GM12878 (cell line): ENCODE data around the gene SLC38A1. TPM values are rescaled to one million over a fixed set of nuclear protein-coding genes. Genes with fewer than 3 reads are reported as not detected.

ENCODE experiments used
- CEBPB ChIP-seq, 2 experiments: fragments of 150-350 bp in 1 of 2; IDR thresholded peaks; 2 replicates each; pipeline ENCODE4 v1.6.1; 2012 to 2014; ENCODE audit warnings: low read depth in 2 of 2, low read length in 2 of 2, borderline replicate concordance in 1 of 2, inconsistent platforms in 1 of 2
- CHD4 ChIP-seq: fragments of 200-600 bp; sonication (generic); IDR thresholded peaks from 2 replicates; pipeline ENCODE4 v1.6.1; 2016; ENCODE audit warnings: mild to moderate bottlenecking
- IKZF1 ChIP-seq: fragments of 450-650 bp; conservative IDR thresholded peaks from 2 replicates; pipeline ENCODE4 v1.6.1; 2017; ENCODE audit warnings: antibody characterized with exemption, mild to moderate bottlenecking
- IRF5 ChIP-seq: fragments of 450-650 bp; IDR thresholded peaks from 2 replicates; pipeline ENCODE4 v1.6.1; 2017; ENCODE audit warnings: borderline replicate concordance
- KAT2A ChIP-seq: conservative IDR thresholded peaks from 2 replicates; pipeline ENCODE4 v1.6.1; 2011; ENCODE audit warnings: low read depth, low read length; ENCODE audit not compliant: control insufficient read depth
- MEF2A ChIP-seq: IDR thresholded peaks from 2 replicates; pipeline ENCODE4 v1.6.1; 2011; ENCODE audit warnings: low read depth, mild to moderate bottlenecking, low read length, moderate library complexity; ENCODE audit not compliant: insufficient read depth
- NBN ChIP-seq: fragments of 450-650 bp; IDR thresholded peaks from 2 replicates; pipeline ENCODE4 v1.6.1; 2016
- NR2C2 ChIP-seq: IDR thresholded peaks from 2 replicates; pipeline ENCODE4 v1.6.1; 2011; ENCODE audit warnings: borderline replicate concordance, low read depth; ENCODE audit not compliant: control insufficient read depth, insufficient read length
- PAX8 ChIP-seq: fragments of 450-650 bp; IDR thresholded peaks from 2 replicates; pipeline ENCODE4 v1.6.1; 2017; ENCODE audit warnings: mild to moderate bottlenecking, moderate library complexity
- RB1 ChIP-seq: fragments of 450-650 bp; formaldehyde crosslinking; IDR thresholded peaks from 2 replicates; pipeline ENCODE4 v1.6.1; 2017; ENCODE audit warnings: mild to moderate bottlenecking, borderline replicate concordance
- SKIL ChIP-seq: fragments of 450-650 bp; IDR thresholded peaks from 2 replicates; pipeline ENCODE4 v1.6.1; 2017; ENCODE audit warnings: mild to moderate bottlenecking, low read depth, inconsistent platforms; ENCODE audit not compliant: poor library complexity, severe bottlenecking
- TARDBP ChIP-seq: IDR thresholded peaks from 2 replicates; pipeline ENCODE4 v1.6.1; 2016; ENCODE audit warnings: borderline replicate concordance
- WRNIP1 ChIP-seq: IDR thresholded peaks from 2 replicates; pipeline ENCODE4 v1.6.1; 2011; ENCODE audit warnings: low read depth, low read length, improper control_type of control experiment, borderline replicate concordance
- polyA plus RNA-seq, 11 experiments: library from polyadenylated mRNA; depleted of rRNA in 4 of 11; unstranded in 6 of 11; stranded (reverse) in 5 of 11; fragments of >200 nt; fragmentation: Nextera tagmentation in 4 of 11; fragmentation: Illumina TruSeq in 1 of 11; extraction: Ambion mirVana in 4 of 11; extraction: Trizol in 1 of 11; gene quantifications; 1 replicate in 1 of 11; 2 replicates in 10 of 11; pipeline versions ENCODE4 v1.2.1 to v1.2.3, GENCODE V29; 2011 to 2016; ENCODE audit warnings: inconsistent platforms in 2 of 11, missing spikeins in 2 of 11, low read depth in 1 of 11
- total RNA-seq, 4 experiments: library from RNA; depleted of rRNA in 3 of 4; stranded (reverse); fragments of >200 nt in 3 of 4; fragmentation: Illumina TruSeq in 1 of 4; extraction: Trizol in 1 of 4; gene quantifications; 2 replicates each; pipeline versions ENCODE4 v1.2.1 to v1.2.3, GENCODE V29; 2013 to 2021
- TF ChIP-seq, protein P1 (sequence below): IDR thresholded peaks from 2 replicates; pipeline ENCODE4 v1.6.1; 2012; ENCODE audit warnings: low read depth, low read length, improper control_type of control experiment
- TF ChIP-seq, protein P2 (sequence below): fragments of 450-650 bp; IDR thresholded peaks from 2 replicates; pipeline ENCODE4 v1.6.1; 2018; ENCODE audit warnings: mild to moderate bottlenecking, low read depth, moderate library complexity; ENCODE audit not compliant: partially characterized antibody
- TF ChIP-seq, protein P3 (sequence below): fragments of 150-350 bp; IDR thresholded peaks from 2 replicates; pipeline ENCODE4 v1.6.1; 2014; ENCODE audit warnings: mild to moderate bottlenecking, low read depth, low read length
- TF ChIP-seq, protein P4 (sequence below): IDR thresholded peaks from 2 replicates; pipeline ENCODE4 v1.6.1; 2011; ENCODE audit warnings: low read depth, low read length, improper control_type of control experiment, borderline replicate concordance

Gene SLC38A1
- total and polyA plus RNA-seq, 10 of the 15 experiments (the other 5 are each of a cell fraction or from before 2014, with no cell fraction given) = 38.1 to 191 (median 144) TPM

DNA sequence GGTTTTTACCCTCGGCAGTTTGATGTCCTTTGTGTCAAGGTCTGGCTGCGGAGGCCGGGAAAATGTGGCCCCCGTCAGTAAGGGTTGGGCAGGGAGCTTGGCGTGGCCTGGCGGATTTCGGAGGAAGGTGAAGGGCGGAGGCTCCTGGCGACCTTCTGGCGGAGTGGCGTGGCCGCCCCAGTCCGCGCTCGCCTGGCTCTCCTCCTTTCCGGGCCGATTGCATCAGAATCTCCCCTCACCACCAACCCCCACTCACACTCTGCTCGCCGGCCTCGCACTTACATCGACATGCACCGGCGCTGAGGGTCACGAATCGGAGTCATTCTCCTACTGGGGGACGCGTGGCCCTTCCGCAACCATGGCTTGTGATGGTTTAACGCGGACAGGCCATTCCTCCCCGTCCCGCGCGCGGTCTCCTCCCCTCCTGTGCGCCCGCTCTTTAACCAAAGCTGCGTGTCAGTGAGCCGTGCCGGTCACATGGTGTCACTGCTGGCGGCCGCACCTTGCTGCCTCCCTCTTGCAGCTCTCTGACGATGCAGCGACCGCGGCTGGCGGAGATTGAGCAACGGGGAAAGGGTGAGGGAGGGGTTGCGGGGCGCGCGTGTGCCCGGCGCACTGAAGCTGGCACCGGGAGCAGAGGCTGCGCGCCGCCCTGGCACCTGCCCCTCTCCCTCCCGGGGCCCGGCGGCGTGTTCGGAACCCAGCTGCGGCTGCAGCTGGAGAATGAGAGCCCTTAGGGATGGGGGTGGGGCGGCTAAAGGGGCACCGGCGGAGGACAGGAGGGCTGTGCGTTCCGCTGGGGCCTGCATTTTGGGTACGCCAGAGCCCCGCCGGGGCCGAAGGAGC is at the start of gene SLC38A1 (continued):
- TF ChIP-seq, protein P1, sequence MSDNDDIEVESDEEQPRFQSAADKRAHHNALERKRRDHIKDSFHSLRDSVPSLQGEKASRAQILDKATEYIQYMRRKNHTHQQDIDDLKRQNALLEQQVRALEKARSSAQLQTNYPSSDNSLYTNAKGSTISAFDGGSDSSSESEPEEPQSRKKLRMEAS = peak; percentile 75
- TF ChIP-seq RB1 (peak; percentile 75; the same call in 1 of the 2 replicates), CHD4 (no peak), SKIL (no peak), IKZF1 (peak; percentile 58; the same call in 1 of the 2 replicates), IRF5 (peak; percentile 66), KAT2A (no peak), PAX8 (no peak), MEF2A (no peak), NBN (peak; percentile 91; the same call in 1 of the 2 replicates), CEBPB (IDR thresholded peaks at IDR 0.05; ENCODE audit: borderline replicate concordance in 1 of 2, low read depth in 2 of 2, low read length in 2 of 2) (peak in 1 of 2 experiments; percentile 82; a peak in 2 of 4 replicates), TARDBP (peak; percentile 51), NR2C2 (no peak), WRNIP1 (no peak)
- TF ChIP-seq, protein P2, sequence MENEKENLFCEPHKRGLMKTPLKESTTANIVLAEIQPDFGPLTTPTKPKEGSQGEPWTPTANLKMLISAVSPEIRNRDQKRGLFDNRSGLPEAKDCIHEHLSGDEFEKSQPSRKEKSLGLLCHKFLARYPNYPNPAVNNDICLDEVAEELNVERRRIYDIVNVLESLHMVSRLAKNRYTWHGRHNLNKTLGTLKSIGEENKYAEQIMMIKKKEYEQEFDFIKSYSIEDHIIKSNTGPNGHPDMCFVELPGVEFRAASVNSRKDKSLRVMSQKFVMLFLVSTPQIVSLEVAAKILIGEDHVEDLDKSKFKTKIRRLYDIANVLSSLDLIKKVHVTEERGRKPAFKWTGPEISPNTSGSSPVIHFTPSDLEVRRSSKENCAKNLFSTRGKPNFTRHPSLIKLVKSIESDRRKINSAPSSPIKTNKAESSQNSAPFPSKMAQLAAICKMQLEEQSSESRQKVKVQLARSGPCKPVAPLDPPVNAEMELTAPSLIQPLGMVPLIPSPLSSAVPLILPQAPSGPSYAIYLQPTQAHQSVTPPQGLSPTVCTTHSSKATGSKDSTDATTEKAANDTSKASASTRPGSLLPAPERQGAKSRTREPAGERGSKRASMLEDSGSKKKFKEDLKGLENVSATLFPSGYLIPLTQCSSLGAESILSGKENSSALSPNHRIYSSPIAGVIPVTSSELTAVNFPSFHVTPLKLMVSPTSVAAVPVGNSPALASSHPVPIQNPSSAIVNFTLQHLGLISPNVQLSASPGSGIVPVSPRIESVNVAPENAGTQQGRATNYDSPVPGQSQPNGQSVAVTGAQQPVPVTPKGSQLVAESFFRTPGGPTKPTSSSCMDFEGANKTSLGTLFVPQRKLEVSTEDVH = no peak
- TF ChIP-seq, protein P3, sequence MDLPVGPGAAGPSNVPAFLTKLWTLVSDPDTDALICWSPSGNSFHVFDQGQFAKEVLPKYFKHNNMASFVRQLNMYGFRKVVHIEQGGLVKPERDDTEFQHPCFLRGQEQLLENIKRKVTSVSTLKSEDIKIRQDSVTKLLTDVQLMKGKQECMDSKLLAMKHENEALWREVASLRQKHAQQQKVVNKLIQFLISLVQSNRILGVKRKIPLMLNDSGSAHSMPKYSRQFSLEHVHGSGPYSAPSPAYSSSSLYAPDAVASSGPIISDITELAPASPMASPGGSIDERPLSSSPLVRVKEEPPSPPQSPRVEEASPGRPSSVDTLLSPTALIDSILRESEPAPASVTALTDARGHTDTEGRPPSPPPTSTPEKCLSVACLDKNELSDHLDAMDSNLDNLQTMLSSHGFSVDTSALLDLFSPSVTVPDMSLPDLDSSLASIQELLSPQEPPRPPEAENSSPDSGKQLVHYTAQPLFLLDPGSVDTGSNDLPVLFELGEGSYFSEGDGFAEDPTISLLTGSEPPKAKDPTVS = no peak
- TF ChIP-seq, protein P4, sequence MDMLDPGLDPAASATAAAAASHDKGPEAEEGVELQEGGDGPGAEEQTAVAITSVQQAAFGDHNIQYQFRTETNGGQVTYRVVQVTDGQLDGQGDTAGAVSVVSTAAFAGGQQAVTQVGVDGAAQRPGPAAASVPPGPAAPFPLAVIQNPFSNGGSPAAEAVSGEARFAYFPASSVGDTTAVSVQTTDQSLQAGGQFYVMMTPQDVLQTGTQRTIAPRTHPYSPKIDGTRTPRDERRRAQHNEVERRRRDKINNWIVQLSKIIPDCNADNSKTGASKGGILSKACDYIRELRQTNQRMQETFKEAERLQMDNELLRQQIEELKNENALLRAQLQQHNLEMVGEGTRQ = peak; percentile 52
